Uterus (tissue), 4 donors: Measurements from ENCODE around the gene RMC1. TPM values are rescaled to one million over a fixed set of nuclear protein-coding genes. Genes with fewer than 3 reads are reported as not detected.

Experiments used
- DNase-seq, 2 donors: peaks; one replicate each; pipeline ENCODE4 v3.0.0-alpha.2; 2019 to 2020
- H3K27ac ChIP-seq, 2 donors: fragments of 200-600 bp; sonication (generic); 1 replicate in 1 of 2; 2 replicates in 1 of 2; pipeline ENCODE4 v1.5.1; 2016 to 2018
- H3K27me3 ChIP-seq, 2 donors: fragments of 200-600 bp; sonication (generic); one replicate each; pipeline ENCODE4 v1.5.1; 2018 to 2019; ENCODE audit warnings: control low read depth in 1 of 2
- H3K36me3 ChIP-seq, 2 donors: fragments of 200-600 bp; sonication (generic); one replicate each; pipeline ENCODE4 v1.5.1; 2019; ENCODE audit warnings: control low read depth in 1 of 2
- H3K4me1 ChIP-seq, 2 donors: fragments of 200-600 bp; sonication (generic); one replicate each; pipeline ENCODE4 v1.5.1; 2018 to 2019; ENCODE audit warnings: control low read depth in 1 of 2
- H3K4me3 ChIP-seq, 2 donors: fragments of 200-600 bp; sonication (generic); 1 replicate in 1 of 2; 2 replicates in 1 of 2; pipeline ENCODE4 v1.5.1; 2018 to 2019; ENCODE audit warnings: mild to moderate bottlenecking in 1 of 2
- H3K9me3 ChIP-seq, 2 donors: fragments of 200-600 bp; sonication (generic); one replicate each; pipeline ENCODE4 v1.5.1; 2019; ENCODE audit warnings: control low read depth in 1 of 2
- CTCF ChIP-seq, 4 experiments: fragments of 200-600 bp in 2 of 4; fragments of 450-650 bp in 2 of 4; sonication (generic) in 2 of 4; IDR thresholded peaks; one replicate each; pipeline ENCODE4 v1.5.1; 2016 to 2019; ENCODE audit warnings: antibody characterized with exemption in 4 of 4, mild to moderate bottlenecking in 2 of 4, moderate library complexity in 1 of 4
- POLR2A ChIP-seq, 2 donors: fragments of 450-650 bp; IDR thresholded peaks; one replicate each; pipeline ENCODE4 v1.6.1; 2016; ENCODE audit warnings: antibody characterized with exemption in 2 of 2, mild to moderate bottlenecking in 1 of 2, moderate library complexity in 1 of 2
- intact Hi-C: fragments of 100-400 bp; cut with DNase I; formaldehyde crosslinking; loops from one replicate; pipeline ENCODE4 v1.15.1; 2023; ENCODE audit warnings: low total_unique reads
- total RNA-seq, 4 donors: library from RNA; depleted of rRNA in 3 of 4; stranded (reverse); fragments of >200 nt in 3 of 4; gene quantifications; one replicate each; pipeline versions ENCODE4 v1.1.0 to v1.2.4, GENCODE V29; 2014 to 2023
- donor health status: DM: yes; HTN: yes; CAD: no.

Gene RMC1
- total RNA-seq, 4 donors from 2014 or later: 12.9 to 56.4 (median 27.8) TPM

GRCh38 chr18:23521271-23521670, 18.0 kb downstream of the RMC1 start:
- intact Hi-C loops: no loop called here
- DNase-seq: no peak
- Histone ChIP-seq H3K4me1 (no peaks in the 10 kb centered on the region), H3K9me3 (no peaks in the 10 kb centered on the region), H3K36me3 (no peaks in the 10 kb centered on the region), H3K27me3 (no peaks in the 10 kb centered on the region), H3K27ac (peak overlapping the region in 1 of 2 donors; percentile 59), H3K4me3 (no peak overlapping the region)
- no peak for TF ChIP-seq CTCF (IDR thresholded peaks at IDR 0.05)
- TF ChIP-seq POLR2A (IDR thresholded peaks at IDR 0.05): no peak

GRCh38 chr18:23521907-23522306, 18.6 kb downstream of the RMC1 start:
- DNase-seq: peak in 1 of 2 donors; percentile 30
- Histone ChIP-seq H3K4me3 (no peak overlapping the region), H3K36me3 (no peaks in the 10 kb centered on the region), H3K4me1 (no peaks in the 10 kb centered on the region), H3K9me3 (no peaks in the 10 kb centered on the region), H3K27ac (peak overlapping the region in 1 of 2 donors; percentile 59), H3K27me3 (no peaks in the 10 kb centered on the region)
- intact Hi-C loops: no loop called here
- TF ChIP-seq CTCF (IDR thresholded peaks at IDR 0.05) (no peak), POLR2A (IDR thresholded peaks at IDR 0.05) (no peak)

DNA sequence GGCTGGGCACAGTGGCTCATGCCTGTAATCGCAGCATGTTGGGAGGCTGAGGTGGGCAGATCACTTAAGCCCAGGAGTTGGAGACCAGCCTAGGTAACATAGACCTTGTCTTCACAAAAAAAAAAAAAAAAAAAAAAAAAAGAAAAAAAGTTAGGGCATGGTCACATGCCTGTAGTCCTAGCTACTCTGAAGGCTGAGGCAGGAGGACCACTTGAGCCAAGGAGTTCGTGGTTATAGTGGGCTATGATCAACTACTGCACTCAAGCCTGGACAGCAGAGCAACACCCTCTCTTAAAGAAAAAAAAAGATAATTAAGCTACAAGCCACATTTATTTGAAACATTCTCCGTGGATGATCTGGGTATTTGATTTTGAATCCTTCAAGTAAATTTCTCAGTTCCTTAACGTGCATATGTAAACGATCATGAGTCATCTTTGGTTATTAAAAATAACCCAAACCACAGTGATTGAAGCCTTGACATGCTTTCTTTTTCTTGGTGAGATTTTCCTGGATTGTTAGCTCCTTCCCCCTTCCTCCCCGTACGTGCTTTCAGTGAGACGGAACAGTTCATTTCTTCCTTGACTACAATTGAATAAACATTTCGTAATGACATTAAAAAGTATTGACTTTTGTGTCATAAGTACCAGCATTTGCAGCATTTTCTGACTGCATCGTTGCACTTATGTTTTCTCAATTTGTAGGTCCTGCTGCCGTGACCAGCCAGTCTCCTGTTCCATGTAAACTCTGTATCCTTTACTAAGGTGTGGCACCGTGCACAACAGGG, 20.3 kb downstream of the RMC1 start:
- intact Hi-C loops: no loop called here
- no peaks in the 10 kb centered on the region for H3K4me1 ChIP-seq
- DNase-seq: no peak
- H3K27ac ChIP-seq: no peak overlapping the region
- TF ChIP-seq CTCF (IDR thresholded peaks at IDR 0.05) (no peak), POLR2A (IDR thresholded peaks at IDR 0.05) (no peak)
- H3K9me3 ChIP-seq: no peaks in the 10 kb centered on the region
- no peaks in the 10 kb centered on the region for H3K36me3 ChIP-seq
- H3K27me3 ChIP-seq: no peaks in the 10 kb centered on the region
- no peak overlapping the region for H3K4me3 ChIP-seq

GRCh38 chr18:23524213-23524707, 20.9 kb downstream of the RMC1 start:
- H3K27ac ChIP-seq: no peak overlapping the region
- H3K4me1 ChIP-seq: no peaks in the 10 kb centered on the region
- H3K9me3 ChIP-seq: no peaks in the 10 kb centered on the region
- no peak overlapping the region for H3K4me3 ChIP-seq
- intact Hi-C loops: no loop called here
- no peaks in the 10 kb centered on the region for H3K27me3 ChIP-seq
- TF ChIP-seq POLR2A (IDR thresholded peaks at IDR 0.05) (no peak), CTCF (IDR thresholded peaks at IDR 0.05) (no peak)
- no peak for DNase-seq
- H3K36me3 ChIP-seq: no peaks in the 10 kb centered on the region

GRCh38 chr18:23526501-23527063, 23.3 kb downstream of the RMC1 start:
- Histone ChIP-seq H3K4me1 (no peaks in the 10 kb centered on the region), H3K27me3 (no peaks in the 10 kb centered on the region), H3K9me3 (no peaks in the 10 kb centered on the region), H3K36me3 (no peaks in the 10 kb centered on the region), H3K27ac (no peak overlapping the region), H3K4me3 (no peak overlapping the region)
- intact Hi-C loops: no loop called here
- TF ChIP-seq CTCF (IDR thresholded peaks at IDR 0.05) (no peak), POLR2A (IDR thresholded peaks at IDR 0.05) (no peak)
- no peak for DNase-seq
